ENCODE results near the gene AIG1. TPM values are rescaled to one million over a fixed set of nuclear protein-coding genes. Genes with fewer than 3 reads are reported as not detected.

AIG1 gene
- polyA plus RNA-seq, 1 experiment = 43.2 TPM

DNA sequence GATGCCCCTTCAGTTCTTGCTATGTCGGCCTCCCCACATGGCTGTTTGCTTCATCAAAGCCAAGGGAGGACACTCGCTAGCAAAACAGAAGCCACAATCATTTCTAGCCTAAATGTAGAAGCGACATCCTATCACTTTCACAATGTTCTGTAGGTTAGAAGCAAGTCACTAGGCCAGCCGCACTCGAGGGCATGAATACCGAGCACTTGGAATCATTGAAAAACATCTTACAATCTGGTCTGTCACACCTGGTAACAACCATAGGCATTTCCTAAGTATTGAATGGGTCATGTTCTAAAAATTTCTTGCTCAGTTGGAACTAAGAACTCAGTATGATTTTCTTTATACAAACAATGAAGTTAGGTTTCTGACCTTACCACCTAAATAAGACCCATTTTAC, 192.3 kb downstream of the AIG1 start:
- DNase-seq (ENCODE audit: low read depth) = no peak
- peaks cover 1% of the 10 kb centered on the region; the same call in 1 of the 2 replicates for H3K36me3 ChIP-seq (ENCODE audit: control insufficient read depth, insufficient read depth, low read length)
- CTCF ChIA-PET = no interaction called here
- POLR2A ChIA-PET = no interaction called here
- H3K4me3 ChIP-seq (ENCODE audit: low read depth, low read length) = no peak overlapping the region
- TF ChIP-seq, protein P1, sequence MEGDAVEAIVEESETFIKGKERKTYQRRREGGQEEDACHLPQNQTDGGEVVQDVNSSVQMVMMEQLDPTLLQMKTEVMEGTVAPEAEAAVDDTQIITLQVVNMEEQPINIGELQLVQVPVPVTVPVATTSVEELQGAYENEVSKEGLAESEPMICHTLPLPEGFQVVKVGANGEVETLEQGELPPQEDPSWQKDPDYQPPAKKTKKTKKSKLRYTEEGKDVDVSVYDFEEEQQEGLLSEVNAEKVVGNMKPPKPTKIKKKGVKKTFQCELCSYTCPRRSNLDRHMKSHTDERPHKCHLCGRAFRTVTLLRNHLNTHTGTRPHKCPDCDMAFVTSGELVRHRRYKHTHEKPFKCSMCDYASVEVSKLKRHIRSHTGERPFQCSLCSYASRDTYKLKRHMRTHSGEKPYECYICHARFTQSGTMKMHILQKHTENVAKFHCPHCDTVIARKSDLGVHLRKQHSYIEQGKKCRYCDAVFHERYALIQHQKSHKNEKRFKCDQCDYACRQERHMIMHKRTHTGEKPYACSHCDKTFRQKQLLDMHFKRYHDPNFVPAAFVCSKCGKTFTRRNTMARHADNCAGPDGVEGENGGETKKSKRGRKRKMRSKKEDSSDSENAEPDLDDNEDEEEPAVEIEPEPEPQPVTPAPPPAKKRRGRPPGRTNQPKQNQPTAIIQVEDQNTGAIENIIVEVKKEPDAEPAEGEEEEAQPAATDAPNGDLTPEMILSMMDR (IDR thresholded peaks at IDR 0.05; ENCODE audit: insufficient read depth, low read depth, low read length) = no peak
- no peaks in the 10 kb centered on the region for H3K27me3 ChIP-seq (ENCODE audit: control insufficient read depth, insufficient read depth, low read length)

DNA sequence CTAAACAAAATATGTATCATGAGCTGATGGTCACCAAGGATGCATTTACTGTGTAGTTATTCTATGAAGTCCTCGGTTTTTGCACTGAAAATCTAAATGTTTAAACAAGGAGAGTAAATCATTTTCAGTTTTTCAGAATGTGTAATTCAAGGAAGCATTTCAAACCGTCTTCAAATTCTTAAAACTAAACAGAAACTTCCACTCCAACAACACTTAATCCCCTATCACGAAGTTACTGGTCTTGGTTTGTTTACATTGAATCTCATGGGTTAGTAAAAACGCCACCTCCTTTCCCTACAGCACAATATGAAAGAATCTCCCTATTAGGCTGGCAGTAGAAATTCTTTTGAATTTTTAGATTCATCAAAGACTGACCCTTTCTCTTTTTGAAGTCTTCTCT, 192.9 kb downstream of the AIG1 start:
- Histone ChIP-seq H3K27me3 (ENCODE audit: control insufficient read depth, insufficient read depth, low read length) (no peaks in the 10 kb centered on the region), H3K36me3 (ENCODE audit: control insufficient read depth, insufficient read depth, low read length) (peaks cover 1% of the 10 kb centered on the region; the same call in 1 of the 2 replicates), H3K4me3 (ENCODE audit: low read depth, low read length) (no peak overlapping the region)
- POLR2A ChIA-PET = no interaction called here
- TF ChIP-seq, protein P1 (IDR thresholded peaks at IDR 0.05; ENCODE audit: insufficient read depth, low read depth, low read length) = no peak
- DNase-seq (ENCODE audit: low read depth) = no peak
- CTCF ChIA-PET = no interaction called here

DNA sequence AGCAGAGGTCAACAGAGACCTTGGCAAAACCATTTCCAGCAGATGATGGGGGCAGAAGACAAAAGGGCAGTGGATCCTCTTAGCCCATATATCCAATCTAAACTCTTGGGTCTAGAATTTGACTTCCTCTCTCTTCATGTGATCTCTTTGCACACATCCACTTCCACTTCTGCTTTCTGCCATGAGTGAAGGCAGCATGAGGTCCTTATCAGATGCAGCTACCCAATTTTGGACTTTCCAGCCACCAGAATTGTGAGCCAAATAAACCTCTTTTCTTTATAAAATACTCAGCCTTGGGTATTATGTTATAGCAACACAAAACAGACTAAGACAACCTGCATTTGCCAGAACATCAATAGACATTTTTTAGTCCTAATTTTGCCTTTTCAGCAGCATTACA, 198.3 kb downstream of the AIG1 start:
- CTCF ChIA-PET = interaction anchor here (0.6 to 1.2 kb wide), 2 partner anchors 16 to 18 kb away, joined by 3 read pairs; no protein-coding TSS in a partner anchor
- Histone ChIP-seq H3K4me3 (ENCODE audit: low read depth, low read length) (no peak overlapping the region), H3K27me3 (ENCODE audit: control insufficient read depth, insufficient read depth, low read length) (no peaks in the 10 kb centered on the region), H3K36me3 (ENCODE audit: control insufficient read depth, insufficient read depth, low read length) (peaks cover 1% of the 10 kb centered on the region; the same call in 1 of the 2 replicates)
- TF ChIP-seq, protein P1 (IDR thresholded peaks at IDR 0.05; ENCODE audit: insufficient read depth, low read depth, low read length) = no peak
- DNase-seq (ENCODE audit: low read depth) = no peak
- POLR2A ChIA-PET = no interaction called here

GRCh38 chr6:143260857-143261256, 200.2 kb downstream of the AIG1 start:
- no peaks in the 10 kb centered on the region for H3K36me3 ChIP-seq (ENCODE audit: control insufficient read depth, insufficient read depth, low read length)
- POLR2A ChIA-PET = interaction anchor here (0.5 kb wide), 1 partner anchor 1329 kb away, joined by 3 read pairs; no protein-coding TSS in a partner anchor
- H3K27me3 ChIP-seq (ENCODE audit: control insufficient read depth, insufficient read depth, low read length) = no peaks in the 10 kb centered on the region
- H3K4me3 ChIP-seq (ENCODE audit: low read depth, low read length) = no peak overlapping the region
- DNase-seq (ENCODE audit: low read depth) = no peak
- CTCF ChIA-PET = interaction anchor here (0.9 to 1.4 kb wide), 2 partner anchors 10 to 18 kb away, joined by 3 to 5 read pairs; no protein-coding TSS in a partner anchor
- TF ChIP-seq, protein P1 (IDR thresholded peaks at IDR 0.05; ENCODE audit: insufficient read depth, low read depth, low read length) = no peak

- Histone ChIP-seq H3K4me3 (ENCODE audit: low read depth, low read length) (no peak overlapping the region), H3K36me3 (ENCODE audit: control insufficient read depth, insufficient read depth, low read length) (no peaks in the 10 kb centered on the region), H3K27me3 (ENCODE audit: control insufficient read depth, insufficient read depth, low read length) (no peaks in the 10 kb centered on the region)
- CTCF ChIA-PET = interaction anchor here (1.4 kb wide), 1 partner anchor 17 kb away, joined by 5 read pairs; no protein-coding TSS in a partner anchor
- no peak for DNase-seq (ENCODE audit: low read depth)
- POLR2A ChIA-PET = no interaction called here
- TF ChIP-seq, protein P1 (IDR thresholded peaks at IDR 0.05; ENCODE audit: insufficient read depth, low read depth, low read length) = no peak
These were observed 201.3 kb downstream of the AIG1 start for GRCh38 chr6:143261899-143262436.
